ENCODE measurements around the gene RPP25. TPM values are rescaled to one million over a fixed set of nuclear protein-coding genes. Genes with fewer than 3 reads are reported as not detected.
"Not testable (repeated sequence)": the region's sequence is repeated elsewhere in the genome, so short reads cannot be mapped to it uniquely, and the experiment has no call there.

The RPP25 gene
- total RNA-seq, 6 experiments from 2014 or later: 0.76 to 1.7 (median 1.5) TPM

- H3K9me3 Mint-ChIP-seq: no peaks in the 10 kb centered on the region
- DNase-seq: no peak
- peaks cover 31% of the 10 kb centered on the region for H3K36me3 Mint-ChIP-seq (ENCODE audit: low read depth)
- no peaks in the 10 kb centered on the region for H3K27me3 Mint-ChIP-seq (ENCODE audit: insufficient read depth)
- H3K4me3 Mint-ChIP-seq: no peak overlapping the region
- H3K27ac Mint-ChIP-seq: no peak overlapping the region
- TF ChIP-seq CTCF (IDR thresholded peaks at IDR 0.05): no peak
- peaks cover 7% of the 10 kb centered on the region for H3K4me1 Mint-ChIP-seq (ENCODE audit: low read depth)
These were observed 38.9 kb downstream of the RPP25 start for GRCh38 chr15:74917676-74918075.

- not testable (repeated sequence) for DNase-seq; H3K4me3 Mint-ChIP-seq; H3K4me1 Mint-ChIP-seq (ENCODE audit: low read depth); H3K27me3 Mint-ChIP-seq (ENCODE audit: insufficient read depth); H3K9me3 Mint-ChIP-seq
- Mint-ChIP-seq H3K36me3 (ENCODE audit: low read depth) (peaks cover 20% of the 10 kb centered on the region), H3K27ac (peak overlapping the region; percentile 79)
These were observed 42.8 kb downstream of the RPP25 start for GRCh38 chr15:74913799-74914198.

GRCh38 chr15:74913041-74913440 is 43.5 kb downstream of the RPP25 start:
- TF ChIP-seq CTCF (IDR thresholded peaks at IDR 0.05): no peak
- Mint-ChIP-seq H3K27ac (peak overlapping the region; percentile 79), H3K4me1 (ENCODE audit: low read depth) (peaks cover 7% of the 10 kb centered on the region), H3K27me3 (ENCODE audit: insufficient read depth) (no peaks in the 10 kb centered on the region; the same call in 1 of the 2 replicates), H3K9me3 (no peaks in the 10 kb centered on the region), H3K36me3 (ENCODE audit: low read depth) (peaks cover 14% of the 10 kb centered on the region), H3K4me3 (no peak overlapping the region)
- peak; percentile 43 for DNase-seq

- no peak for DNase-seq
- Mint-ChIP-seq H3K4me1 (ENCODE audit: low read depth) (peaks cover 40% of the 10 kb centered on the region), H3K27ac (no peak overlapping the region), H3K36me3 (ENCODE audit: low read depth) (peaks cover 20% of the 10 kb centered on the region; the same call in 1 of the 2 replicates), H3K4me3 (no peak overlapping the region), H3K27me3 (ENCODE audit: insufficient read depth) (peaks cover 2% of the 10 kb centered on the region; the same call in 1 of the 2 replicates), H3K9me3 (no peaks in the 10 kb centered on the region)
- no peak for TF ChIP-seq CTCF (IDR thresholded peaks at IDR 0.05)
These were observed 47.9 kb downstream of the RPP25 start for GRCh38 chr15:74908635-74909034.

- Mint-ChIP-seq H3K9me3 (no peaks in the 10 kb centered on the region), H3K27me3 (ENCODE audit: insufficient read depth) (peaks cover 2% of the 10 kb centered on the region; the same call in 1 of the 2 replicates), H3K4me3 (peak overlapping the region; percentile 98), H3K27ac (peak overlapping the region; percentile 94), H3K4me1 (ENCODE audit: low read depth) (peaks cover 35% of the 10 kb centered on the region), H3K36me3 (ENCODE audit: low read depth) (peaks cover 21% of the 10 kb centered on the region; the same call in 1 of the 2 replicates)
- no peak for DNase-seq
- TF ChIP-seq CTCF (IDR thresholded peaks at IDR 0.05): no peak
These were observed 49.3 kb downstream of the RPP25 start for GRCh38 chr15:74907163-74907870.

GRCh38 chr15:74906450-74907162 is 50.0 kb downstream of the RPP25 start, which contains the start of gene FAM219B:
FAM219B (minus strand) TSS chr15:74906851; CDS start chr15:74906800, 51 bp downstream.
- Mint-ChIP-seq H3K27ac (peak within 1 kb of the TSS; percentile 94), H3K27me3 (ENCODE audit: insufficient read depth) (peaks cover 2% of the 10 kb centered on the region; the same call in 1 of the 2 replicates), H3K9me3 (no peaks in the 10 kb centered on the region), H3K36me3 (ENCODE audit: low read depth) (peaks cover 20% of the 10 kb centered on the region; the same call in 1 of the 2 replicates), H3K4me1 (ENCODE audit: low read depth) (peaks cover 35% of the 10 kb centered on the region), H3K4me3 (peak within 1 kb of the TSS; percentile 98)
- no peak for TF ChIP-seq CTCF (IDR thresholded peaks at IDR 0.05)
- peak; percentile 81 for DNase-seq
